Immature natural killer cell (primary cell): ENCODE results near the gene LGALS16. TPM values are rescaled to one million over a fixed set of nuclear protein-coding genes. Genes with fewer than 3 reads are reported as not detected.
"Not testable (repeated sequence)": the region's sequence is repeated elsewhere in the genome, so short reads cannot be mapped to it uniquely, and the experiment has no call there.

Experiments used
- DNase-seq, 3 donors: peaks; one replicate each; pipeline ENCODE4 v3.0.0; 2022; ENCODE audit warnings: mixed read lengths in 1 of 3
- H3K27ac Mint-ChIP-seq, 6 donors: one replicate each; pipeline ENCODE4 v1.8.0; 2020; ENCODE audit warnings: mixed read lengths in 6 of 6, mild to moderate bottlenecking in 5 of 6, inconsistent platforms in 4 of 6, moderate library complexity in 3 of 6
- H3K27me3 Mint-ChIP-seq, 3 donors: one replicate each; pipeline ENCODE4 v1.8.0; 2020 to 2021; ENCODE audit warnings: low read depth in 3 of 3, mild to moderate bottlenecking in 3 of 3, mixed read lengths in 3 of 3, moderate library complexity in 3 of 3, inconsistent platforms in 1 of 3
- H3K36me3 Mint-ChIP-seq, 3 donors: one replicate each; pipeline ENCODE4 v1.8.0; 2020; ENCODE audit warnings: mixed read lengths in 3 of 3, inconsistent platforms in 2 of 3, mild to moderate bottlenecking in 2 of 3
- H3K4me1 Mint-ChIP-seq, 2 donors: one replicate each; pipeline ENCODE4 v1.8.0; 2020; ENCODE audit warnings: inconsistent platforms in 2 of 2, mild to moderate bottlenecking in 2 of 2, mixed read lengths in 2 of 2, moderate library complexity in 1 of 2
- H3K4me3 Mint-ChIP-seq, 5 donors: one replicate each; pipeline ENCODE4 v1.8.0; 2020; ENCODE audit warnings: mild to moderate bottlenecking in 5 of 5, mixed read lengths in 5 of 5, inconsistent platforms in 3 of 5, moderate library complexity in 3 of 5
- H3K9me3 Mint-ChIP-seq, 6 donors: one replicate each; pipeline ENCODE4 v1.8.0; 2020; ENCODE audit warnings: mild to moderate bottlenecking in 6 of 6, mixed read lengths in 6 of 6, inconsistent platforms in 4 of 6, moderate library complexity in 3 of 6
- polyA plus RNA-seq, 3 donors: library from polyadenylated mRNA; unstranded; fragments of 300-500 nt; fragmentation: Illumina TruSeq; gene quantifications; one replicate each; pipeline ENCODE4 v1.2.3, GENCODE V29; 2021

Gene LGALS16, protein sequence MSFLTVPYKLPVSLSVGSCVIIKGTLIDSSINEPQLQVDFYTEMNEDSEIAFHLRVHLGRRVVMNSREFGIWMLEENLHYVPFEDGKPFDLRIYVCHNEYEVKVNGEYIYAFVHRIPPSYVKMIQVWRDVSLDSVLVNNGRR
- not detected for polyA plus RNA-seq

DNA sequence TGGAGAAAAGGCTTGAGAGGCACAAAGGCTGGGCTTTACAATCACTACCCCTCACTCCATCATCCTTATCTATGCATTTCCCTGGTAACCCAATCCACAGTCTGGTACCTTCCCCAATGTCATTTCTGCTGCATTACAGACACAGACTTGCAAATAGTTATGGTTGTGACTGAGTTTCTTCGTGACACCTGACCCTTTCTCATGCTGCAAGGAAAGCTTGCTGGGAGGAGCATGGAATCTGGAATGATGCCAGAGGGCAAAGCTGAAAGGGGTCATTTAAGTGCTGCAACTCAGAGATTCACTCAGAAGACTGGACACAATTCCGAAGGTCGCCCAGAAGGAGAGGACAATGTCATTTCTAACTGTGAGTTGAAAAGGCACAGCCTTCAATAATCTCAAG is at the start of gene LGALS16:
LGALS16 (plus strand) TSS at position 301 of the 400 bp plus-strand sequence; CDS start at position 350, 49 bp downstream.
- DNase-seq = no peak
- Mint-ChIP-seq H3K36me3 (no peaks in the 10 kb centered on the region), H3K4me3 (no peak within 1 kb of the TSS), H3K4me1 (no peaks in the 10 kb centered on the region), H3K27me3 (peaks cover 5 to 23% (median 11%) of the 10 kb centered on the region in 3 donors), H3K27ac (no peak within 1 kb of the TSS), H3K9me3 (no peaks in the 10 kb centered on the region)

DNA sequence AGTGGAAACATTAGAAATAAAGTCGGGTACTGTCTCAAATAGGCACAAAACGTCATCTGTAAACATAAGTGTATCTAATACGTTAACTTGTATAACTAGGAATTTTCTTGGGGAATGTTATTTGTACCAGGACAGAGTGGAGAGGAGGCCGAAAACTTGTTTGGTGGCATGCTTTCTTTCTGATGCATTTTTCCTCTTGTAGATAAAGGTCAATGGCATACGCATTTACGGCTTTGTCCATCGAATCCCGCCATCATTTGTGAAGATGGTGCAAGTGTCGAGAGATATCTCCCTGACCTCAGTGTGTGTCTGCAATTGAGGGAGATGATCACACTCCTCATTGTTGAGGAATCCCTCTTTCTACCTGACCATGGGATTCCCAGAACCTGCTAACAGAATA is 48.7 kb upstream of the LGALS16 start:
- Mint-ChIP-seq H3K36me3 (no peaks in the 10 kb centered on the region), H3K27ac (no peak overlapping the region), H3K9me3 (peaks cover 0 to 2% (median 0%) of the 10 kb centered on the region in 6 donors), H3K4me3 (no peak overlapping the region), H3K27me3 (peaks cover 2 to 9% (median 3%) of the 10 kb centered on the region in 3 donors), H3K4me1 (no peaks in the 10 kb centered on the region)
- no peak for DNase-seq

DNA sequence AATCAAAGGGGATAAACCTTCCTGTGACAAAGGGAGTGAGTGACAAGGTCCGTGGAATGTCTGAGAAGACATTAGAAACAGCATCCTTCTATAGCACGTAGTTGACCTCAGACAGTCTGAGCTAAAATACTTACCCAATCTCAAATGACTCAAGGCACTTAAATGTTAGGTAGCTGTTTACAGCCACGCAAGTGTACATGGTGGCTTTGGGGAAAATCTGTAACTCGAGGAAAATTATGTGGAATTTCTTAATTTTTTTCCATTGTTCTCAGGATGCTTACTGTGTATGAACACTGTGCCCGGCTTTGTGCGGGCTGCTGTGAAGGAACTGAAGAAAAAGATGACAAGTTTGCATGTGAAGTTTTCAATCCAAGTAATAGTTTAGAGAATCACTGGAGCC is 48.2 kb upstream of the LGALS16 start:
- peaks cover 2 to 11% (median 3%) of the 10 kb centered on the region in 3 donors for H3K27me3 Mint-ChIP-seq

DNA sequence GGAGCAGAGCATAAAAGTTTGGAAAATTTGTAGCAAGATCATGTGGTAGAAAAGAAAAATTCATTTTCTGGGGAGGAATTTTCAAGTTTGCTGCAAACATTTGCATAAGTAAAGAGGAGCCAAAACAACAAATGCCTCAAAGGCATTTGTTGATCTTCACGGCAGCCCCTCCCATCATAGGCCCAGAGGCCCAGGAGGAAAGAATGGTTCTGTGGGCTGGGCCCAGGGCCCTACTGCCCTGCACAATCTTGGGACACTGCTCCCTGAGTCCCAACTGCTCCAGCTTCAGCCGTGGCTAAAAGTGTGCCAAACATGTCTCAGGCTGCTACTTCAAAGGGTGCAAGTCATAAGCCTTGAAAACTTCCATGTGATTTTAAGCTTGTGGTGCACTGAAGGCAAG is 42.1 kb upstream of the LGALS16 start:
- Mint-ChIP-seq H3K36me3 (no peaks in the 10 kb centered on the region), H3K4me1 (no peaks in the 10 kb centered on the region), H3K27ac (no peak overlapping the region), H3K27me3 (peaks cover 5 to 10% (median 8%) of the 10 kb centered on the region in 3 donors), H3K9me3 (peaks cover 0 to 4% (median 0%) of the 10 kb centered on the region in 6 donors), H3K4me3 (no peak overlapping the region)
- DNase-seq = no peak

More for the DNA sequence above, 48.2 kb upstream of the LGALS16 start:
- no peak overlapping the region for H3K27ac Mint-ChIP-seq
- H3K4me1 Mint-ChIP-seq = no peaks in the 10 kb centered on the region
- peaks cover 0 to under 1% (median 0%) of the 10 kb centered on the region in 6 donors for H3K9me3 Mint-ChIP-seq
- H3K4me3 Mint-ChIP-seq = no peak overlapping the region
- DNase-seq = no peak
- H3K36me3 Mint-ChIP-seq = no peaks in the 10 kb centered on the region

DNA sequence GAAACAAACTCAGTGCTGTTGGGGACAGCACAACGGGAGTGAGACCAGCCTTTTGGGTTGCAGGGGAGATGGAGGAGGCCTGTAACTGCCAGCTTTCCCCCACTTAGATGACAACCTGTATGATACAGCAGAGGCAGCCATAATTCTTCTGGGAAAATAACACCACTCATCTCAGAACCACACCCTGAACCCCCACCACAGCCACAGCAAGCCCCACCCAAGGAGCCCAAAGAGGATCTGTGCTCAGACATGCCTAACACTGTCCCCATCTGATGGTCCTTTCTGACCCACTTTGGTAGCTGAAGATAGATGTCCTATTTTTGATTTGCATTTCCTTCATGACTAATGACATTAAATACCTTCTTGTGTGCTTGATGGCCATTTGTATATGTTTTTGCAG is 38.0 kb upstream of the LGALS16 start:
- H3K27ac Mint-ChIP-seq = no peak overlapping the region
- H3K36me3 Mint-ChIP-seq = no peaks in the 10 kb centered on the region
- H3K27me3 Mint-ChIP-seq = peaks cover 14 to 27% (median 17%) of the 10 kb centered on the region in 3 donors
- peaks cover 0 to 4% (median 0%) of the 10 kb centered on the region in 6 donors for H3K9me3 Mint-ChIP-seq
- DNase-seq = no peak
- H3K4me3 Mint-ChIP-seq = no peak overlapping the region
- no peaks in the 10 kb centered on the region for H3K4me1 Mint-ChIP-seq

DNA sequence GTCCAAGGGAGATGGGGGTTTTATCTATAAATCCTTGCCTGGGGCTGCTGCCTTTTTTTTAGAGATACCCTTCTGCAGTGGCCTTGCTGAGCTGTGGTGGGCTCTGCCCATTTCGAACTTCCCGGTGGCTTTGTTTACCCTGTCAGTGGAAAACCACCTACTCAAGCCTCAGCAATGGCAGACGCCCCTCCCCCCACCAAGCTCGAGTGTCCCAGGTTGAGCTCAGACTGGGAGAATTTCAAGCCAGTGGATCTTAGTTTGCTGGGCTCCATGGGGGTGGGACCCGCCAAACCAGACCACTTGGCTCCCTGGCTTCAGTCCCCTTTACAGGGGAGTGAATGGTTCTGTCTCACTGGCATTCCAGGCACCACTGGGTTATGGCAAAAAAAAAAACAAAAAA is 31.8 kb upstream of the LGALS16 start:
- no peaks in the 10 kb centered on the region for H3K9me3 Mint-ChIP-seq
- DNase-seq = no peak
- H3K4me3 Mint-ChIP-seq = no peak overlapping the region
- H3K4me1 Mint-ChIP-seq = no peaks in the 10 kb centered on the region
- H3K27ac Mint-ChIP-seq = no peak overlapping the region
- H3K36me3 Mint-ChIP-seq = no peaks in the 10 kb centered on the region
- peaks cover 9 to 30% (median 14%) of the 10 kb centered on the region in 3 donors for H3K27me3 Mint-ChIP-seq

DNA sequence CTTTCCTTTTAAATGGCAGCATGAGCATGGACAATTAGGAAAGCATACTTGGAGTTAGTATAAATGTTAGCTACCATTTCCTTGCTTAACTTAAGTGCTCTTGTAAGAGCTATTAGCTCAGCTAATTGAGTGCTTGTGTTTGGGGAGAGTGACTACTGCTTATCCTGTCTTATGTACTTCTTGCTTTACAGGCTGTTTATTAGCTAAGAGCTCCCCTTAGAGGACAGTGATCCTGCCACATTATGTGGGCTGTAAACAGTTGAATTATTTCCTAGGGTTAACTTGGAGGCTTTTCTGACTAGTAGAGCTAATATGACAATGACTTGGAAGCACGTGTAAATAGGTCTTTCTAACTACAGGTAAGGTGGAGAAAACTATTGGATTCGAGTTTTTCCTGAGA is 28.1 kb upstream of the LGALS16 start:
- not testable (repeated sequence) for DNase-seq, H3K4me1 Mint-ChIP-seq, H3K27ac Mint-ChIP-seq, H3K4me3 Mint-ChIP-seq, H3K36me3 Mint-ChIP-seq, H3K9me3 Mint-ChIP-seq
- peaks cover 2 to 10% (median 3%) of the 10 kb centered on the region in 3 donors for H3K27me3 Mint-ChIP-seq

DNA sequence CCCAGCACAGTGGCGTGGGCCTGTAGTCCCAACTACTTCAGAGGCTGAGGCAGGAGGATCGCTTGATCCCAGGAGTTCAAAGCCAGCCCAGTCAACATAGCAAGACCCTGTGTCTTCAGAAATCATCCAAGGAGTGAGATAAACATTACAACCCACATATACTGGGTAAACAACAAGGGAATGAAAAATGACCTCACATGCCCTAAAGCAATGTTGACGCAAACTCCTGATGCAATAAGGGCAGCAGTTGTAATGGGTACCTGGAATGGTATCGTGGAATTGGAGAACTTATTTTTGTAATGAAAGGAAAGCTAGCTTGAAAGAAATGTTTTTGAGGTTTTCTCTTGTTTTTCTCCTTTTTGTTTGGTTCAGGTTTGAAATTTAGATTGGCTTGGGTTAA is 24.5 kb upstream of the LGALS16 start:
- DNase-seq = no peak
- Mint-ChIP-seq H3K27ac (no peak overlapping the region), H3K4me3 (no peak overlapping the region), H3K4me1 (no peaks in the 10 kb centered on the region), H3K9me3 (peaks cover 0 to 4% (median 0%) of the 10 kb centered on the region in 6 donors), H3K36me3 (no peaks in the 10 kb centered on the region), H3K27me3 (peaks cover 2 to 12% (median 10%) of the 10 kb centered on the region in 3 donors)

DNA sequence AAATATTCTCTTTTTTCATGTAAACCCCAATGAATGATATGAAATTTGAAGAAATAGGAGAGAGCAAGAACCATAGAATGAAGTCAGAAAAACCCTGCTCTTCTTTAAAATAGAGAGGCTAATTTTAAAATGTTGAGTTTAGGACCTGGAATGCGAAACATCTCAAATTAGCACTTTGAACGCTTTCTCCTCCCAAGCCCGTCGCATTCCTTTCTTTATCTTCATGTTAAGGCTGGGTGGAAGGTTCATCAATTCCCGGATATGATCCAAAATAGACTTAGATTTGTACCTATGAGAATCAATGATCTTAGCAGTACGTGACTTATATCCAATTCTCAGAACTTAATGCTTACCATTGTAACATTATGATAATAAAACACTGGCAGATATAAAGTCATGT is 24.1 kb upstream of the LGALS16 start:
- no peak overlapping the region for H3K27ac Mint-ChIP-seq
- DNase-seq = no peak

DNA sequence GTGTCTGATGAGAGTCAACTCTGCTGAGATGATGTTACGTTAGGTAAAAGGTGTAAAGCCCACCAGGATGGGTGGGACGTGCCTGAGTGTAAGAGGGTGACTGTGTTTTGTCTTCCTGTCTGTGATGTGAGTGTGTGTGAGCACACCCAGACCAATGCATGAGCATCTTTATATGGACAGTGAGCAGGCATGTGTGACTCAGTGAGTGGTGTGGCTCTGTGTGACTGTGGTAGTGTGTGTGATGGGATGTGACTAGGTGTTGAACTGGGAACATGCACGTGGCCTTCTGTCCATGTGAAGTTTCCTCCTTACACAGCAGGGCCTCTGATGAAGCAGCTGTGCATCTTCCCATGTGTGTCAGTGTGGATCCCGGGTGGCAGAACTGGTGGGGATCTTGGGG is 17.8 kb upstream of the LGALS16 start:
- no peak for DNase-seq

More for the DNA sequence above, 24.1 kb upstream of the LGALS16 start:
- no peaks in the 10 kb centered on the region for H3K36me3 Mint-ChIP-seq
- H3K9me3 Mint-ChIP-seq = peaks cover 0 to 4% (median 0%) of the 10 kb centered on the region in 6 donors
- H3K27me3 Mint-ChIP-seq = peaks cover 2 to 15% (median 10%) of the 10 kb centered on the region in 3 donors
- H3K4me1 Mint-ChIP-seq = no peaks in the 10 kb centered on the region
- no peak overlapping the region for H3K4me3 Mint-ChIP-seq

DNA sequence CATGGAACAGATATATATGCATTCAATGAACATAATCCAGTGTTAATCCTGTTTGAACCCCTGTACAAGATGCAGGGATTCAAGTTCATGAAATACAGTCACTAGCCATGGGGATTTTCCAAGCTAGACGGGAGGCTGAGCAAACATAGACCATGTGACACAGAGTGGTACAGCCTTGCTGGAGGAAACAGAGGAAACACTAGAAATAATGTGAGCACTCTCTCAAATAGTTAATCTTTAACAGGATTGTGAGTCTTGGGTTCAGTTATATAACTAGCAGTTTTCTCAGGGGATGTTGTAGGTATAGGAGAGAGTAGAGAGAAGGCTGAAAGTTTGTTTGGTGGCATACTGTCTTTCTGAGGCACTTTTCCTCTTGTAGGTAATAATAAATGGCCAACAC is 13.9 kb upstream of the LGALS16 start:
- no peak overlapping the region for H3K4me3 Mint-ChIP-seq
- H3K27me3 Mint-ChIP-seq = peaks cover 0 to 23% (median 3%) of the 10 kb centered on the region in 3 donors
- no peaks in the 10 kb centered on the region for H3K36me3 Mint-ChIP-seq
- no peaks in the 10 kb centered on the region for H3K9me3 Mint-ChIP-seq
- H3K4me1 Mint-ChIP-seq = no peaks in the 10 kb centered on the region
- no peak for DNase-seq
- H3K27ac Mint-ChIP-seq = no peak overlapping the region

More for the DNA sequence above, 17.8 kb upstream of the LGALS16 start:
- H3K4me3 Mint-ChIP-seq = no peak overlapping the region
- no peaks in the 10 kb centered on the region for H3K4me1 Mint-ChIP-seq
- H3K9me3 Mint-ChIP-seq = no peaks in the 10 kb centered on the region
- H3K36me3 Mint-ChIP-seq = no peaks in the 10 kb centered on the region
- H3K27me3 Mint-ChIP-seq = peaks cover 2 to 30% (median 10%) of the 10 kb centered on the region in 3 donors
- no peak overlapping the region for H3K27ac Mint-ChIP-seq

DNA sequence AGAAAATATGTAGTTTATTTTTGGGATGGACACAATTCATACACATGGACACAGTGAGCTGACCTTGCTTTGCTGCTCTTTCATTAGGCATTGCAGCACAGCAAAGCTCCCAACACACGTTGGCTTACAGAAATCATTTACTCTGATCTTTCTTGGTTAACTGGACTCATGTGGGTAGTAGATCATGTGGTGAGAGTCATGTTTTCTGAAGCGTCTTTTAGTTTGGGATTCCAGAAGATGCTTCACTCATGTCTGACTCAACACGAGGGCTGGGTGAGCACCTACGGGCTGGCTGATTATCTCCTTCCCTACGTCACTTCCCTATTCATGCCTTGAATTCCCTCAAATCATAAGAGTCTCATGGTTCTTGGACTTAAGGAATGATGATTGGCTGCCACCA is 12.1 kb upstream of the LGALS16 start:
- Mint-ChIP-seq H3K36me3 (no peaks in the 10 kb centered on the region), H3K4me1 (no peaks in the 10 kb centered on the region), H3K27me3 (peaks cover 0 to 15% (median 1%) of the 10 kb centered on the region in 3 donors), H3K9me3 (no peaks in the 10 kb centered on the region), H3K27ac (no peak overlapping the region), H3K4me3 (no peak overlapping the region)
- DNase-seq = no peak

DNA sequence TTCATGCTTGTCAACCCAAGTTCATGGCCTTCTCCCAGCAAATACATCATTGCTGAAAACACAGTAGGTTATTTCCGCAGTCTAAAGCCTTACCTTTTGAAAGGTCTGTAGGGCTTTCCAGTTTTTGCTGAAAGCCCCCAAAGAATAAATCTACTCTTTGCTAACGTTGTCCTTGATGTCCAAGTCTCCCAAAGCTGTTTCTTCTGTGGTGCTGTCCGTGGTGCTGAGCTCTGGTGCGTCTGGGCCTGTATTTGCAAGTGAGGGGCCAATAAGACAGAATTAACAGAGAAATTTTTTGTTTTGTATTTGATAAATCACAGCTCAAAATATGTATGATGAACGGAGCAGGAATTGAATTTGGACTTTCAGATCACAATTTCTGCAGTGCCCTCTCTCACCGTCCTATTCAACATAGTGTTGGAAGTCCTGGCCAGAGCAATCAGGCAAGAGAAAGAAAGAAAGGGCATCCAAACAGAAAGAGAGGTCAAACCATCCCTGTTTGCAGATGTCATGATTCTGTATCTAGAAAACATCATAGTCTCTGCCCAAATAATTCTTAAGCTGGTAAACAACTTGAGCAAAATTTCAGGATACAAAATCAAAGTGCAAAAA is 9.8 kb upstream of the LGALS16 start:
- Mint-ChIP-seq H3K27ac (no peak overlapping the region), H3K4me1 (no peaks in the 10 kb centered on the region), H3K27me3 (peaks cover 0 to 15% (median 1%) of the 10 kb centered on the region in 3 donors), H3K4me3 (no peak overlapping the region), H3K36me3 (no peaks in the 10 kb centered on the region), H3K9me3 (no peaks in the 10 kb centered on the region)
- DNase-seq = no peak

DNA sequence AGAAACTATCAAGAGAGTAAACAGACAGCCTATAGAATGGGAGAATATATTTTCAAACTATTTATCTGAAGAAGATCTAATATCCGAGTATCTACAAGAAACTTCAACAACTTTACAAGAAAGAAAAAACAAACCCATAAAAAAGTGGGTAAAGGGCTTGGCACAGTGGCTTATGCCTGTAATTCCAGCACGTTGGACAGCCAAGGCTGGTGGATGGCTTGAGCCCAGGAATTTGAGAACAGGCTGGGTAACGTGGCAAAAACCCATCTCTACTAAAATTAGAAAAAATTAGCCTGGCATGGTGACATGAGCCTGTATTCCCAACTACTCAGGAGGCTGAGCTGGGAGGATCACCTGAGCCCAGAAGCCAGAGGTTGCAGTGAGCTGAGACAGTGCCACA is 7.8 kb upstream of the LGALS16 start:
- Mint-ChIP-seq H3K27me3 (peaks cover 1 to 12% (median 2%) of the 10 kb centered on the region in 3 donors), H3K27ac (no peak overlapping the region), H3K9me3 (no peaks in the 10 kb centered on the region), H3K36me3 (no peaks in the 10 kb centered on the region), H3K4me3 (no peak overlapping the region), H3K4me1 (no peaks in the 10 kb centered on the region)
- DNase-seq = no peak

DNA sequence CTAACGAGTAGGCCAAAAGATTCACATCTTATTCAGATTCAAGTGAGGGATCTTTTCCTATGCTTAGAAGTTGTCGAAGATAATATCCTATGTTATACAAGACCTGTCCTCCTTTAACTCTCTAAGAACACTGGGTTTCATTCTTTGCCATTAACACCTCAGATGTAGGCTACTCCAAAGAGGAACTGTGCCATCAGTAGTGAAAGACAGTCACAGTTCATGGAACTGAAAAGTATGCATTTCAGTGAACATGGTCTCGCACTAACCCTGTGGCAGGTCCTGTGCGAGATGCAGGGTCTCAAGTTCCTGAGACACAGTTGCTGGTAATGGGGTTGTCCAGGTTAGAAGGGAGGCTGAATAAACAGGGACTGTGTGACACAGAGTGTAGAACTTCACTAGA is 4.1 kb downstream of the LGALS16 start:
- no peak for DNase-seq
- H3K36me3 Mint-ChIP-seq = no peaks in the 10 kb centered on the region
- no peaks in the 10 kb centered on the region for H3K4me1 Mint-ChIP-seq
- H3K27ac Mint-ChIP-seq = no peak overlapping the region
- H3K9me3 Mint-ChIP-seq = no peaks in the 10 kb centered on the region
- H3K4me3 Mint-ChIP-seq = no peak overlapping the region
- H3K27me3 Mint-ChIP-seq = peaks cover 5 to 17% (median 6%) of the 10 kb centered on the region in 3 donors
